Endothelial cell of hepatic sinusoid (primary cell): ENCODE data around the gene CTSF.
"Not testable (repeated sequence)": the region's sequence is repeated elsewhere in the genome, so short reads cannot be mapped to it uniquely, and the experiment has no call there.

Experiments
- in situ Hi-C: cut with HindIII; loops from 2 replicates; pipeline ENCODE4 v1.10.0; 2017; ENCODE audit warnings: low sequenced_read_pairs

The CTSF gene

GRCh38 chr11:66568124-66568916 is at the start of gene CTSF:
Gene CTSF (minus strand): TSS chr11:66568606. CDS start chr11:66568486, 120 bp downstream.
- in situ Hi-C loops = no loop called here

- in situ Hi-C loops = no loop called here
Measured at GRCh38 chr11:66617155-66617834, 48.9 kb upstream of the CTSF start.

- in situ Hi-C loops = no loop called here
Measured at GRCh38 chr11:66616379-66617154, 48.2 kb upstream of the CTSF start, which contains the start of gene RBM14. Gene RBM14 (plus strand): TSS chr11:66616630. CDS start chr11:66616721, 91 bp downstream.

GRCh38 chr11:66614073-66614472 is 45.7 kb upstream of the CTSF start:
- in situ Hi-C loops = no loop called here

- in situ Hi-C loops = no loop called here
Measured at GRCh38 chr11:66612458-66612857, 44.1 kb upstream of the CTSF start.

- in situ Hi-C loops = no loop called here
Measured at GRCh38 chr11:66609721-66610617, 41.6 kb upstream of the CTSF start.

GRCh38 chr11:66607126-66607834 is 38.9 kb upstream of the CTSF start:
- in situ Hi-C loops = no loop called here

GRCh38 chr11:66606608-66607007 is 38.2 kb upstream of the CTSF start:
- in situ Hi-C loops = not testable (repeated sequence)

GRCh38 chr11:66604155-66604554 is 35.7 kb upstream of the CTSF start:
- in situ Hi-C loops = loop anchor here (5.0 kb wide), 1 partner anchor 47 kb away; no protein-coding TSS in a partner anchor

- in situ Hi-C loops = loop anchor here (5.0 kb wide), 1 partner anchor 46 kb away; no protein-coding TSS in a partner anchor
Measured at GRCh38 chr11:66603072-66603471, 34.7 kb upstream of the CTSF start.

GRCh38 chr11:66600631-66601233 is 32.3 kb upstream of the CTSF start:
- in situ Hi-C loops = loop anchor here (5.0 kb wide), 1 partner anchor 43 kb away; no protein-coding TSS in a partner anchor

GRCh38 chr11:66600219-66600618 is 31.8 kb upstream of the CTSF start:
- in situ Hi-C loops = loop anchor here (5.0 kb wide), 1 partner anchor 43 kb away; no protein-coding TSS in a partner anchor

GRCh38 chr11:66598993-66599392 is 30.6 kb upstream of the CTSF start:
- in situ Hi-C loops = no loop called here

- in situ Hi-C loops = no loop called here
Measured at GRCh38 chr11:66595245-66595904, 27.0 kb upstream of the CTSF start.

GRCh38 chr11:66593650-66594049 is 25.2 kb upstream of the CTSF start:
- in situ Hi-C loops = no loop called here

GRCh38 chr11:66593303-66593635 is 24.9 kb upstream of the CTSF start:
- in situ Hi-C loops = no loop called here

- in situ Hi-C loops = no loop called here
Measured at GRCh38 chr11:66592457-66593302, 24.3 kb upstream of the CTSF start, which contains the start of the genes CCDC87 and CCS. Gene CCDC87 (minus strand): TSS chr11:66593063. CDS start chr11:66593015, 48 bp downstream. Gene CCS (plus strand): TSS chr11:66593185. CDS start chr11:66593262, 77 bp downstream.
